NCI-H2081 treated with DMSO at 0.1 percent for 48 hours (cell line): ENCODE data around the gene MTA1.

ENCODE experiments used
- DNase-seq: peaks from one replicate; lab custom pipeline; 2025; lab: John Stamatoyannopoulos, UW

The MTA1 gene

DNA sequence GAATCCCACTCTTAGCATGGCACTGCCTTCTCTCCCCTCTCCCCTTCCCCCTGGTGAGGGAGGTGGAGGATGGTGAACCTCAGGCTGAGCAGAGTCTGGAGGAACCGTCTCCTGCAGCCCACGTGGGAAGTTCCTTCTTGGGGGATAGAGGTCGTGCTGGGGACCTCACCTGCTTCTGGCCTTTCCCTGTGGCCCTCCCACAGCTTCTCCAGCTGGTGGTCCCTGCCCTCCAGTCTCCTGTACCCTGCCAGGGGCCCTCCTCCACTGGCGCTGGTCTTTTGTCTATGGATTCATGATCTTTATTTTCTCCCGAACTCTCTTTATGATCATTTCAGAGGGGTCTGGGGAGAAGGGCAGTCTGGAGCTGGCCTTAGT, 9.0 kb upstream of the MTA1 start:
- DNase-seq = no peak

DNA sequence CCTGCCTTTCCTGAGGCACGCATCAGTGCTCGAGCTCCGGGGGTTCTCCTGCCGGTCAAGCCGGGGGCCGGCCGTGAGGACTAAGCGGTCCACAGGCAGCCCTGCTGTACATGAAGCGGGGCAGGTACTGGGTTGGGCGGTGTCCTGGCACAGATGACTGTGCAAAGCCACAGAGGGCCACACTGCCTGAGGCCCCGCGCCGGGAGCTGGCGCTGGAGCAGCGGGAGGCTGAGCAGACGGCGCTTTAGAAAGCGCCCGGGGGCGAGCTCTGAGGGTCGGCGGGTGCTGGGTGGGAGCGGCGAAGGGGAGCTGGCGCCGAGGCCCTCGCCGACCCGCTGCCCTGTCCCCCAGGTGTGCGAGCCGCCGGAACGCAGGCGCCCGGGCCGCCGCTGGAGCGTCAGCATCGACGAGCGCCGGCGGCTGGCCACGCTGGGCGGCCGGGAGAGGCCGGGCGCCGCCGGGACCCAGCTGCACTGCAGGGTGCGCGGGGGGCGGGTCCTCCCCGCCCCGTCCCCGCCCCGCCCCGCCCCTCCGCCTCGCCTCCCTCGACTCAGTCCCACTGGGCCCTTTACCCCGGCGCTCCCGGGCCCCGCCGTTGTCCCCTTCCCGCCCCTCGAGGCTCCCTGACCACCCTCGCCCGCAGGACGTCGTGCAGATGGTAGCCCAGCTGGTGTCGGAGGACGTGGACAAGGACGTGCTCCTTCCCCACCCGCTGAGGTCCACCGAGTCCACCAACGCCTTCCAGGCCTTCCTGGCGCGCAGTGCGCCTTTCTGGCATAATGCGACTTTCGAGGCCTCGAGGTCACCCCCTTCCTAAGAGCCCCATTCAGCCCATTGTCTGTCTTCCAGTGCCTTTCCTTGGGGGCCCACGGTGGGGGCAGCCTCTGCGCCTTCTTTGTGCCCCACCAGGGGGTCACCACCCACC, 8.3 kb upstream of the MTA1 start:
- no peak for DNase-seq

DNA sequence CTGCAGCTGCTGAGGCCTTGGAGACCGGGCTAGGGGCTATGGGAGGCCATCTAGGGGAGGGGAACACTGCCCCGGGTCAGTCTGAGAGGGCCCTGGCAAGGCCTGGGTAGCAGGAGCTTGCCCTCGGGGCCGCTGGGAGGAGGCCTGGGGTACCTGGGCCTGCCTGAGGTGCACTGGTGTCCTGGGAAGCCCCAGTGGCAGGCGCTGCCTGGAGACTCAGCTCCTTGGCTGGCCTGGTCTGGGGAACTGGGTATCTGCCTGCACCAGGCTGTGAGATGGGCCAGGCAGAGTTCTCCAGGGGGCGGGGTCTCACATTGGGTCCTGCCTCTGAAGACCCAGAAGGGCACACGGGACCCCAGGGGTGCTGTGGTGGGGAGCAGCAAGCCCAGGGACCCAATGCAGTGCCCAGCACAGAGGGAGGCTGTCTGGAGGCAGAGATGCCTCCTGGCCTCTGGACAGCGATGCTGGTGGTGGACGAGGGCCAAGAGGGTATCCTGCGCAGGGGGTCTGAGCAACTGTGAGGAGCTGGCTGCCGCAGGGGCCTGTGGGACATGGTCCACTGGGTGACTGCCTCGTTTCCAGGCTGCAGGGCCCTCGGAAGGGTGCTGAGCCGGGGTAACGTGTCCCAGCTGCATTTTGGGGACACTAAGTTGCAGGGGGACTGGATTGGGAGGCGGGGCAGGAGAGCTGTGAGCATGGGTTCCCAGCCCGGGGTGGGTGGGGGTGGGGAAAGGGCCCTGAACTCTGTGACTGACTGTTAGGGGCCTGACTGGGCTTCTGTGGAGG, 7.4 kb upstream of the MTA1 start:
- DNase-seq = no peak

DNA sequence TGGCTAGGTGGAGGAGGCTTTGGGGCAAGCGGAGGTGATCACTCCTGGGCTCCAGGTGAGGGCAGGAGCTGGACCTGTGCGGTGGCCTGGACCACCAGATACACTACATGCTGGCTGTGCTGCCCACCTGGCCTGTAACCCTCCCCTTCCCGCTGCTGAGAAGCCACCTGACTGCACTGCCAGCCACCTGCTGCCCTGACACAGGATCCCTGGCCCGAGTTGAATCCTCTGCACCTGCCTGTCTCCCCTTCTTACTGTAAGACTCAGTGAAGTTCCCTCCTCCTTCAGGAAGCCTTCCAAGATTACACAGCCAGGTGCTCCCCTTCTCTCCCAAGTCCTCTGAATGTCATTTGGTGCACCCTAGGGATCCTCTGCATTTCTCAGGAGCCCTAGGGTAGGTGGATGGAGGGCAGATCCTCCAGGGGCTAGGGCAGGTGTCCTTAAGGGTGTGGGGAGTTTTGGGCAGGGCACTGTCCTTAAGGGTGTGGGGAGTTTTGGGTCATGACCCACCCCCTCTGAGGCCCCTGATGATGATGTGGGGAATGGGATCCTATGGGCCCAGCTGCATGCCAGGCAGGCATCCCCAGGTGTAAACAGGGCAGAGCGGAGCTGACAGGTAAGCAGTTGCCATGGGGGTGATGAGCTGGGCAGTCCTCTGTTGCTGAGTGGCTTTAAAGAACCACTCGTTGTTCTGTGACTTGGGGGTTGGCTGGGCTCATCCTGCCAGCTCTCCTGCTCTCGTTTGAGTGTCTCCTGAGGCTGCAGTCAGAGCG, 6.7 kb upstream of the MTA1 start:
- no peak for DNase-seq

DNA sequence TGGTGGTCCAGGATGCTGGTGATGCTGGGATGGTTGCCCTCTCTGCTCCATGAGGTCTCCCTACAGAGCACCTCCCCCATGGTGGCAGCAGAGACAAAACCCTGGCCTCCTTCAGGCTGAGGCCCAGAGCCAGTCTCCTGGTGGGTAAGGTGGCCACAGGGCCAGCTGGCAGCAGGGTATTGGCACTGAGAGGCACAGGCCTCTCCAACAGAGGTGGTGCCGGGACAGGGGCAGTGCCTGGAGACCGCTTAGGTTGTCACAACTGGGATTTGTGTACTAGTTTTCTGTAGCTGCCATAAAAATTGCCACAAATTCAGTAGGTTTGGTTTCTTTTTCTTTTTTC, 6.1 kb upstream of the MTA1 start:
- DNase-seq = no peak

DNA sequence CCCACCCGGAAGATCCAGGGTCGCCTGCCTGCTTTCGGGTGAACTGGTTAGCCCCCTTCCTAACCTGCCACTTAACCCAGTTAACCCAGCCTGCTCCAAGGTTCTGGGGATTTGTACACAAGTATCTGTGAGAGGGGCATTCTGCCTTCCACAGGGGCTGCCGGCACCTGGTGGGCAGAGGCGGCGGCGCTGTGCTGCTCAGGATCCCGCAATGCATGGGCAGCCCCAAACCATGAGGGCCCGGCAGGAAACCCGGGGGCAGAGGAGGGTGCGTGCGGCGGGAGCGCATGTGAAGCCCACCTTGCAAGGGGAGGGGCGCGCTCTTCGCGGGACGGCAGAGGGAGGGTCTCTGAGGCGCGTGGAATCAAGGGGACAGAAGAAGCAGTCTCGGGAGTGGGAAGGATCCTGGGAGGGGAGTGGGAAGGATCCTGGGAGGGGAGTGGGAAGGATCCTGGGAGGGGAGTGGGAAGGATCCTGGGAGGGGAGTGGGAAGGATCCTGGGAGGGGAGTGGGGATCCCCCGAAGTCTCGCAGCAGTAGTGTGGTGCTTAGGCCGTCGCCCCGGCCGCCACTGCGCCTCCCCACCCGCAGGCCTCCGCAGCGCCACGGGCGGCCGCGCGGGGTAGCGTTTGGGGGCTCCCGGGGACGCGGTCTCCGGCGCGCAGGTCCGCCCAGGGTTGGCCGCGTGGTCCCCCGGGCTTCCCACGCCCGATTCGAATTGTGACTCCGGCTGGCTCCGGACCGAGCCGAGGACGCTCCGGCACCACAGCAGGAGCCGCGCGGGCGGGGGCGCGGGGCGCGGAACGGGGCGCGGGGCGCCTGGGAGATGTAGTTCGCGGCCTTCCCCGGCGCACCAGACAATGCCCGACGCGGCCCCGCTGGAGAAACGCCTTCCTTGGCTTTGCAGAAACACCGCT, 4.9 kb upstream of the MTA1 start:
- no peak for DNase-seq

DNA sequence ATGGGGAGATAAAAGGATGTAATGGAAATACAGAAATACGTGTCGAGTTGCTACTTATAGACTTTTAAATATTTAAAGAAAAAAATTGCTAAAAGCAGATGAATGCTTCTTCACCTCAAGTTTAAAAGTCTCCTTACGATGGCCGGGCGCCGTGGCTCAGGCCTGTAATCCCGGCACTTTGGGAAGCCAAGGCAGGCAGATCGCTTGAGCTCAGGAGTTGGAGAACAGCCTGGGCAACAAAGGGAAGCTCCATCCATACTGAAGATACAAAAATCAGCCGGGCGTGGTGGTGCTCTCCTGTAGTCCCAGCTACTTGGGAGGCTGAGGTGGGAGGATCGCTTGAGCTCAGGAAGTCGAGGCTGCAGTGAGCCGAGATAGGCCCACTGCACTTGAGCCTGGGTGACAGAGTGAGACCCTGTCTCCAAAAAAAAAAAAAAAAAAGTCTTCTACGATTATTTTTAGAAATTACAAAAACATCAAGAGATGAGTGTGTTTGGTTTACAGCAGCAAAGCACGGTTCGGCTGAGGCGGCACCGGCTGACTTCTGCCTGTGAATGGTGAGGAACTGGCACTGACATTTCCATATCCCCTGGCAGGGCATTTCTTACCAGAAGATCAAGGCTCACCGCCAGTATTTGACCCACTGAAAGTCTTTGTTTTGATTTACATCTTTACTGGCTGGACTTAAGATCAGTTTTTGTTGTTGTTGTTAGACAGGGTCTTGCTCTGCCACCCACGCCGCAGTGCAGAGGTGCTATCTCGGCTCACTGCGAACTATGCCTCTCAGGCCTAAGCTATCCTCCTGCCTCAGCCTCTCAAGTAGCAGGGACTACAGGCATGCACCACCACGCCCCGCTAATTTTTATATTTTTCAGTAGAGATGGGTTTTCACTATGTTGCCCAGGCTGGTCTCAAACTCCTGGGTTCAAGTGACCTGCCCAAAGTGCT, 3.9 kb upstream of the MTA1 start:
- DNase-seq = no peak

DNA sequence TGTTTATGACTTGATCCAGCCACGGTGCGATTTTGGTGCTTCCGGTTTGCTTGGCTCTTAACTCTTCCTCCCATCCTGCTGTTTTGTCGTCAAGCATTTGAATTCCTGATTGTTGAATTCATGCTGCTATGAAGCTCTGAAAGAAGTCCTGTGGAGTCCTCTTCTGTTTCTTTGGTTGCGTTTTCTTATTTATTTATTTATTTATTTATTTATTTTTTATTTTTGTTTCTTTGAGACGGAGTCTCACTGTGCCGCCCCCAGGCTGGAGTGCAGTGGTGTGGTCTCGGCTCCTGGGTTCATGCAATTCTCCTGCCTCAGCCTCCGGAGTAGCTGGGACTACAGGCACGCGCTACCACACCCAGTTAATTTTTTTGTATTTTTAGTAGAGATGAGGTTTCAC, 3.0 kb upstream of the MTA1 start:
- DNase-seq = no peak

DNA sequence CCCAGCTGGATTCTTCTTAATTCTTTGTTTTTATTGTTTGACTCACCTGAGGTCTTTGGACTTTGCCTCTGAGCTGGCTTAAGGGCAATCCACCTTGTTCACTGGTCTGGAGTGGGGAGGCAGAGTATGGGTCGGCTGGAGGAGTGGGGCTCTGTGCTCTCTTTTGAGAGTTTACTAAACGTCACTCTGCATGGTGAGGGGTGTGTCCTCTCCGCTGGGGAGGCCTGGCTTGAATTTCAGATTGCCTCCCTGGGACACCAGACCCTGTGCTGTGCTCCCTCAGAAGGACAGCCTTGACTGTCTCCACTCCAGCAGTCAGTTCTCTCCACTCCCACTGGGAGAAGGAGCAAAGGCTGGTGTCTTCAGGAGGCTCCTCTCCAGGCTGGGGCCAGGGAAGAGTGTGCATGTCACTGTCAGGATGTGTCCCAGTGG, 1.9 kb upstream of the MTA1 start:
- DNase-seq = no peak

DNA sequence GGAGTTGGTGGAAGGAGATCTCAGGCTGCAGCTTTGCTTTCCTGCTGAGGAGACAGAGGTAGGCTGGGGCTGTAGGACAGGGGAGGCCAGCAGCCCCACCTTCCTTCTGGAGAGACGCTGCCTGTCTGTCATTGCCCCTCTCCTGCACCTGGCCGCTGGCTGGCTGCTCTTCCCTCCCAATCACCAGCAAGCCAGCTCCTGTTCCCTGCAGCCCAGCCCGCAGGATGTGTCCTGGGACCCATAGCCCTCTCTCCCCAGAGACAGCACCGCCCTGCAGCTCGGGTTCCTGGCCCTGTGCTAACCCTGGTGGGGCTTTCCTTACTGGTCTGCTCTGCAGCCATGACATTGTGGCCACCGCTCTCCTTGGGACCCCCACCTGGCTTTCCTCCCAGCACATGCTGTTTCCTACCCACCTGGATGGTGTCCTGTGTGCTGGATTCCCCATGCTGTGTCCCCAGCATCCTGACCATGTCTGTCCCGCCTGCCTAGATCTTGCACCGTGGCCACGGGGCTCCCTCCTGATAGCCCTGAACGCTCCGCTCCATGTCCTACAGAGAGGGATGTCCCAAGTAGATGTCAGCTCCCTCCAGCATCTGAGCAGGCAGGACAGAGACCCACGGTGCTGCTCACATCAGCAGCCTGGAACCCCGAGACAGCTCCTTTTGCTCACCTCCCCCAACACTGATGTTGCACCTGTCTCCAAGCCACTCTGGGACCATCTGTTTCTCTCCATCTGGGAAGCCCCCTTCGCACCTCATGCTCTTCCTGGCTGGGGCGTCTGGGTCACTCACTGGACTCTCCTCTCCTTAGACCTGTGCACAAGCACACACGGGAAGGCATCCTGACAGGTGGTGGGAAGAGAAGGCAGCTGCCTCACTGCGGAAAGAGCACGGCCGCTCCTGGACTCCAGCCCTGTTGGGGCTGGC, 1.1 kb upstream of the MTA1 start:
- DNase-seq = no peak

DNA sequence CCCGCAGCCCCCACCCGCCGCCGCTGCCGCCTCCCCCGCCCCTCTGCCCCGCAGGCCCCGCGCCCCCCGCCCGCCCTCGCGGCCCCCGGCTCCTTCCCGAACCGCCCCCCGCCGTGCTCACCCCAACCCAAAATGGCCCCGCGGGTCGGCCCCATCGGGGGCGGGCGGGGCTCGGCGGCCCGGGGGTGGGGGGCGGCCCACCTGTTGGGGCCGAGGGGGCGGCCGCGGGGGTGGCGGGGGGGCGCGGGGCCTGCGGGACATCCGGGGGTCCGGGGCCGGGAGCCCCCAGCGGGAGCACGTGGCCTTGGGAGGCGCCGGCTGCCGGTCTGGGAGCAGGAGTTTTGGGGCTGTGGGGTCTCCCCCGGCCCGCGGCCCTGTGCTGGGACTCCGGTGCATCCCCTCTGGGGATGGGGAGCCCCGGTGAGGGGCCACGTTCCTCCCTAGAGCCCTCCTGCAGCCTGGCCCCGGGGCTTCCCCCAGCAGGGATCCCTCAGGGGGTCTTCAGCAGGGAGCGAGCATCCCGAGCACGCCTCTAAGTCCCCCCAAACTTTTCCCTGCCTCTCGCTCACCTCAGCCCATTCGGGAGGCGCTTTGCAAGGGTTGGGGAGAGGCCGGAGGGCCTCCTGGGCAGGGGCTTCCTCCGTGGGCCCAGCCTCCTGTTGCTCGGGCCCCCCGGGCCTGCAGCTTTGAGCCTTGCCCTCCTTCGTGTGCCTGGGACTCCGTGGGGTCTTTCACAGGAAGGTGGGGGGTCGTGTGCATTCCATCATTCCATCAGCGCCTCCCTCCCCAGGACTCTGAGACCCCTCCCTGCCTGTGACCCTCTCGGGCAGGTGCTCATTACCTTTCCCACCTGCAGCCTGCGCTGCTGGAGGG, 710 bp downstream of the MTA1 start:
- no peak for DNase-seq

DNA sequence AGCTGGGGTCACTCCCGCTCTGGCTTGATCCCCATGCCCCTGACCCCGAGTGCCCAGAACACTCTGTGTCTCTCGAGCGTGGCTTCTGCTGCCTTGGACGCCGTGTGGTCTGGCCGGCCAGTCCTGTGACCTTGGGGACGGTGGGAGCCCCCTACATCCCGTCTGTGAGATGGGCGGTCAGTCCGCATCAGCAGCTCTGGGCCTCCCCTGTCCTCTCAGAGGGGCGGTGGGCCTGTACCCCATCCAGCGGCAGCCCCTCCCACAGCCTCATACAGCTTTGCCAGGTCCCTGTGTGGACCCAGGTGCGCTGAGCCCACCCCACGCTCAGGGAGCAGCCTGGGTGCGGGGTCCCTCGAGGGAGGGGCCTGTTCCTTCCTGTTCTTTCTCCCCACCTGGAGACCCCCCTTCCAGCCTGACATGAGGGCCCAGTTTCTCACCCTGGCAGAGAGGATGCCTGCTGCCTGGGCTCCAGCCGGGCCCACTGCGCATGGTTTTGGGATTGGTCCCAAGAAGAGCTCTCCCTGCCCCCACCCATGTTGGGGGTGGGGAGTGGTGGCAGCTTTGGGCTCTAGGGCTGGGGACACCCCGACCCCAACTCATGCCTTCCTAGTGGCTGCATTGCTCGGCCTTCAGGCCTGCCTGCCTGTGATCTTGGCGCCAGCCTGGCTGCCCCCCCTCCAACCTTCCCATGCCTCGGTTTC, 1.5 kb downstream of the MTA1 start:
- DNase-seq = no peak

DNA sequence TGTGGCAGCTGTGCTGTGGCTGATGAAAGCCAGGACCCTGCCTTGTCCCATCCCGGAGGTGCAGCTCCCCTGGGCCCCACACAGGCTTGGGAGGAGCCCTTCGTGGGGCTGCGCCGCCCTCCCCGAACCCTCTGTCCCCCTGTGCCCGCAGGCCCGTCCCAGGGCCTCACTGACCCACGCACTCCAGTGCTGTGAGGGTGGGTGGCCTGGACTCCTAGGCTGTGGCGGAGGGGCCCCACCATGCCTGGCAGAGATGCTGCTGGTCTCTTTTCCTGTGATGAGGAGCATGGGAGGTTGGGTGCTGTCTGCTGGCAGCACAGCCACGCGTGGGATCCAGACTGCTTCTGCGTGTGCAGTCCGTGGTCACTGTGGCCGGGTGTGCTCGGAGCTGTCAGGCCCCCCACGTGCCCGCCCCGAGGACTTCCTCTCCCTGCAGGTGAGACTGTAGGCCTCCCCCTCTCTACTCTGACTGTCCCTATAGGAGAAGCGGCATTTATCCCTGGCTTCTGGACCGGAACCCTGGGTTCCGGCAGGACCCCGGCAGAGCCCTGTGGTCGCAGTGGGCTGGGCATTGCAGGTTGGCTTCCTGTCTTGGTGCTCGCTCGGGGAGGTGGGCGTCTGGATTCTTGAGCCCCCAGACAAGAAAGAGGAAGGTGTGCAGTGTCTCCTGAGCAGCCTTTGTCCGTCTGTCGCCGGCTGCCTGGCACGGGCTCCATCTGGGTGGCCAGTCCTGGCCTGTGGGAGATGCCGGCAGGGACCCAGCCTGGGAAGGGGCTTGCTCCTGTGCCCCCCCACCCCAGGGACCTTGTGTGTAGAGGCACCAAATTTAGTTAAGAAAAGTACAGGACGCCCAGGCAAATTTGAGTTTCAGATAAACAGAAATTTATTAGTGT, 2.3 kb downstream of the MTA1 start:
- DNase-seq = no peak

DNA sequence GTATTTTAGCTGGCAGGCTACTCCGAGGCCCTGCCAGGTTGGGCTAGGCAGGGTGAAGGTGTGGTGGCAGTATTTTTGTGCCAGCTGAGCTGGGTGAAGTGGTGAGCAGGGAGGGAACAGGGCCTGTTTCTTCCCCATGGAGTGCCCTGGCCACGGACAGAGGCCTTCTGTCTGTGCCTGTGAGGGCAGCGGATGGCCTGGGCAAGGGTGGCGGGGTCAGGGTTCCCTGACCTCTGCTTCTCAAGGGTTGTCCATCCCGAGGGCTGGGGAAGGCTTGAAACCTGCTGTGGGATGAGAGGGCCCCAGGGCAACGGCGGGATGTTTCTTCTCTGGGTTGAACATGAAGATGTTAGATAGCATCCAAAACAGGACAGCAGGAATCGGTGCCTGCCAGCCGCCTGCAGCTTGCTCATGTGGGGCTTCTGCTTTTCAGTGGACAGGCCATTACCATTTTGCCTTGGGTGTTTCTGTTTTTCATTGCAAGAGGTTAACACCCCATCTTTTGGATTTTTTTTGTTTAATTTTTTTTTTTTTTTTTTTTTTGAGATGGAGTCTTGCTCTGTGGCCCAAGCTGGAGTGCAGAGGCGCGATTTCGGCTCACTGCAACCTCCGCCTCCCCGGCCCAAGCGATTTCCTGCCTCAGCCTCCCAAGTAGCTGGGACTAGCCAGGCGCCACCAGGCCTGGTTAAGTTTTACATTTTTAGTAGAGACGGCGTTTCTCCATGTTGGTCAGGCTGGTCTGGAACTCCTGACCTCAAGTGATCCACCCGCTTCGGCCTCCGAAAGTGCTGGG, 3.3 kb downstream of the MTA1 start:
- DNase-seq = no peak

DNA sequence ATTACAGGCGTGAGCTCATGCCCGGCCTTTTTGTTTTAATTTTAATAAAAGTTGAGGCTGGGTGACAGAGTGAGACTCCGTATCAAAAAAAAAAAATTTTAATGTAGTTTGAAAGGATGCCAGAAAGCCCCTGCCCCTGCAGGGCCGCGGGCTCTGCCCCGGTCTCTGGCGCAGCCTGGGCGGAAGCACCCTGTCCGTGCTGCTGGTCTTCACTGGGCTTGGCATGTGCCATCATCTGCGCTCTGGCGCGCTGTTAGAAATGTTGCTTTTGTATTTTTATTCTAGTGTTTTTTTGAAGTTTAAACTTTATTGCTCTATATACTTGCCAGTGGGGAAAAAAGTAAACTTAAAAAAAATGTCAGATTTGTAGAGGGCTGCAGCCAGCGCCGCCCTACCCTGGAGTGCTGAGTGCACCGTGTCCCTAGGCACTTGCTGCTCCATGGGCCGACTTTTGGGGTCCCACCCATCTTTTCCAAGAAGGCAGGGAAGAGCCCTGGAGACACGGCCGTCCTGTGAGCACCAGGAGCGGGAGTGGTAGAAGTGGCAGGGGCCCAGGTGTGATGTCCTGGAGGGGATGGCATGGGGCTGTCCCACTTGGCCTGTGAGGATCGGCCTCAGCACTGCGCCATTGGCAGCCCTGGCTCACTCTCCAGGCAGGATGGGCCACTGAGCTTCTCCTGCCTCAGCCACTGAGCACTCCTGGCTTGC, 4.0 kb downstream of the MTA1 start:
- no peak for DNase-seq
